Skeletal muscle tissue (tissue), 4 donors: ENCODE results near the gene RTP4. TPM values are rescaled to one million over a fixed set of nuclear protein-coding genes. Genes with fewer than 3 reads are reported as not detected.

Source experiments
- H3K27ac ChIP-seq: one replicate; pipeline ENCODE4 v1.7.0; 2013; ENCODE audit warnings: mild to moderate bottlenecking, low read depth, low read length, inconsistent platforms
- H3K27me3 ChIP-seq, 3 donors: one replicate each; pipeline ENCODE4 v1.7.0; 2013; ENCODE audit warnings: low read length in 3 of 3; ENCODE audit not compliant: control insufficient read depth in 3 of 3, insufficient read depth in 3 of 3
- H3K36me3 ChIP-seq, 3 donors: one replicate each; pipeline ENCODE4 v1.7.0; 2013; ENCODE audit warnings: low read length in 3 of 3; ENCODE audit not compliant: control insufficient read depth in 3 of 3, insufficient read depth in 3 of 3
- H3K4me1 ChIP-seq, 3 donors: one replicate each; pipeline ENCODE4 v1.7.0; 2013; ENCODE audit warnings: low read length in 3 of 3, mild to moderate bottlenecking in 3 of 3; ENCODE audit not compliant: control insufficient read depth in 3 of 3, insufficient read depth in 3 of 3
- H3K4me3 ChIP-seq, 3 donors: one replicate each; pipeline ENCODE4 v1.7.0; 2013; ENCODE audit warnings: low read length in 3 of 3
- H3K9ac ChIP-seq, 3 donors: one replicate each; pipeline ENCODE4 v1.7.0; 2013; ENCODE audit warnings: low read length in 3 of 3, mild to moderate bottlenecking in 3 of 3, moderate library complexity in 2 of 3, low read depth in 1 of 3
- H3K9me3 ChIP-seq, 3 donors: one replicate each; pipeline ENCODE4 v1.7.0; 2013; ENCODE audit warnings: low read length in 3 of 3; ENCODE audit not compliant: control insufficient read depth in 3 of 3
- total RNA-seq: library from RNA; depleted of rRNA; stranded (reverse); fragments of >200 nt; gene quantifications from one replicate; pipeline ENCODE4 v1.2.3, GENCODE V29; 2014
- donor health status: Osteomylitis.

RTP4 gene
- 1.0 TPM for total RNA-seq

DNA sequence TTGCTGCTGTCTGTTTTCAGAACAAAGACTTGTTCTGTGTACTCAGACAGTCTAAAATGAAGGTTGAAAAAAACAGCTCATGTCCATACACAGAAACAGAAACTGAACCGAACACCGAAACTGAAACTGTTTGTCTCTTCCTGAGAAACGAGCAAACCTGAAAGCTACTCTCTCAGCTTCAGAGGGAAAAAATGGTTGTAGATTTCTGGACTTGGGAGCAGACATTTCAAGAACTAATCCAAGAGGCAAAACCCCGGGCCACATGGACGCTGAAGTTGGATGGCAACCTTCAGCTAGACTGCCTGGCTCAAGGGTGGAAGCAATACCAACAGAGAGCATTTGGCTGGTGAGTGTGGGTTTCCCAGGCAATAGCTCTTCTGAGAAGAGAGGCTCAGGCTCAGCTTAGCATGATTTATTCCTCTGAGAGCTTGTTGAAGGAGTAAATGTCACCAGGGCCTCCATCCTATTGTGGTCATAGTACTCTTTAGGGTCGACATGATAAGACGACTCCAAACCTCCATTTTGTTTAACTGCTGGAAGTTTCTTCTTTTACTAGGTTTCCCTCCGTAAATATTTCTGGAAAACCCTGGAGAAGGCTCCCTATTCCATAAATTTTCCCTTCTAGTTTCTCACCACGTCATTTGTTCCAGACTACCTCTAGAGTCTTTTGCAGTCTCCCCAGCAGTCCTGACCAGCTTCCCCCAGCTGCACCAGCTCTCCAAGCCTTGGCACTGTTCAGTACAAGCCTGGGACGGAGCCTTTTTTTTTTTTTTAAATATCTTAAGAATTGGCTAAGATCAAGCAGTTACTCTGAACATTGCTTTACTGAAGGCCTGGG, at the start of gene RTP4:
RTP4 (plus strand) TSS at position 135 of the 838 bp plus-strand sequence; CDS start at position 192, 57 bp downstream.
- H3K9me3 ChIP-seq: peaks cover 0 to 2% (median 0%) of the 10 kb centered on the region in 3 donors
- no peaks in the 10 kb centered on the region for H3K27me3 ChIP-seq
- peaks cover 2 to 6% (median 4%) of the 10 kb centered on the region in 3 donors for H3K36me3 ChIP-seq
- H3K27ac ChIP-seq: peak within 1 kb of the TSS; percentile 79
- peak within 1 kb of the TSS; percentile 66 to 80 (median 79) for H3K9ac ChIP-seq
- peak within 1 kb of the TSS; percentile 71 to 76 (median 76) for H3K4me3 ChIP-seq
- peaks cover 5 to 12% (median 10%) of the 10 kb centered on the region in 3 donors for H3K4me1 ChIP-seq

- Histone ChIP-seq H3K4me3 (peak overlapping the region; percentile 38 to 64 (median 55)), H3K36me3 (no peaks in the 10 kb centered on the region), H3K9me3 (no peaks in the 10 kb centered on the region), H3K9ac (peak overlapping the region; percentile 12 to 68 (median 61)), H3K27ac (no peak overlapping the region), H3K27me3 (peaks cover 0 to under 1% (median under 1%) of the 10 kb centered on the region in 3 donors), H3K4me1 (peaks cover 5 to 8% (median 6%) of the 10 kb centered on the region in 3 donors)
Measured at GRCh38 chr3:187318819-187319616, 49.2 kb upstream of the RTP4 start.

DNA sequence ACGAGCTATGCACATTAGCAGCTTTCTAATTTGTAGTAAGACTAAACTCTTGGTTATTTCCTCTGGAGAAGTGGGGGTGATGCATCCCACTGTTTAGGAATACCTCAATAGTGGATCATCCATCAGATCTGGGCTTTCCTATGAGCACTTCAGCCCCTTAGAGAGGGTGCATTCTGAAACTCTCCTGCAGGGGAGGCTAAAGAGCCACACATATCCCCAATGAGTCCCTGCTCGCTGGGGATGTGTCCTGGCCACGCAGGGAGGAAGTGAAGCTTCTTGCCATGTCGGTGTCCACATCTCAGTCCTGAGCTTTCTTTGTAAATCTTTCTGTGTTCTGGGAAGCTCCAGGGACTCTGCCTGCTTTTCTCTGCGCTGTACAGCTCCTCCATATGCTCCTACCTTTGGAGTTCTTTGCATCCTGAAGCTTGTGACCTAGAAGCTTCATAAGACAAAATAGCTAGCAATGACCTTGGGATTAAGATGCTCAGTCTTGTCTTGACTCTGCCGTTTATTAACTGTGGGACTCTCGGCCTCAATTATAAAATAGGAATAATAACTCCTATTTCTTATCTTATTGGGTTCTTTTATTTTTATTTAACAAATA, 48.4 kb upstream of the RTP4 start:
- no peak overlapping the region for H3K9ac ChIP-seq
- peak overlapping the region in 1 of 3 donors; percentile 64 for H3K4me3 ChIP-seq
- H3K36me3 ChIP-seq: no peaks in the 10 kb centered on the region
- H3K27me3 ChIP-seq: peaks cover 0 to 3% (median 0%) of the 10 kb centered on the region in 3 donors
- H3K27ac ChIP-seq: no peak overlapping the region
- peaks cover 5 to 8% (median 6%) of the 10 kb centered on the region in 3 donors for H3K4me1 ChIP-seq
- no peaks in the 10 kb centered on the region for H3K9me3 ChIP-seq

GRCh38 chr3:187321766-187322165, 46.4 kb upstream of the RTP4 start:
- no peak overlapping the region for H3K9ac ChIP-seq
- H3K27me3 ChIP-seq: peaks cover 0 to 5% (median 0%) of the 10 kb centered on the region in 3 donors
- no peaks in the 10 kb centered on the region for H3K36me3 ChIP-seq
- peaks cover 5 to 8% (median 6%) of the 10 kb centered on the region in 3 donors for H3K4me1 ChIP-seq
- H3K4me3 ChIP-seq: no peak overlapping the region
- no peaks in the 10 kb centered on the region for H3K9me3 ChIP-seq
- H3K27ac ChIP-seq: no peak overlapping the region

DNA sequence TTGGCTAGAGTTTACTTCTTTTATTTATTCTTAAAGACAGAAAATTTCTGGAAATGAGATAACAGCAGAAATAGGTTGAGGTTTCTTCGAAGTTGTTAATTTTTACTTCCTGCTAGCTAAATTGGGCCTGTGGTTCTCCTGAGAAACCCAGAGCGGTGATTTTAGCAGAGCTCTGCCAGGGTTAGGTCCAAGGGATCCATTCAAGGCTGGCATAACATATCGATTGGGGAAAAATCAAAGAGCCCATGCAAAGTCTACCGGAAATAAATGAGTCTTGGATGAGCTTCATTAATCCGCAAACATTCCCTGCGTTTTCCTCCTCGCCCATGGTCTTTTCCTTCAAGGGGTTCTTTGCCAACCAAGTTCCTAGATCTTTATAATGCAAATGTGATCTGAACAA, 45.9 kb upstream of the RTP4 start:
- H3K9ac ChIP-seq: no peak overlapping the region
- H3K4me1 ChIP-seq: peaks cover 5 to 8% (median 6%) of the 10 kb centered on the region in 3 donors
- H3K9me3 ChIP-seq: no peaks in the 10 kb centered on the region
- no peak overlapping the region for H3K27ac ChIP-seq
- no peaks in the 10 kb centered on the region for H3K36me3 ChIP-seq
- H3K27me3 ChIP-seq: peaks cover 0 to 5% (median 0%) of the 10 kb centered on the region in 3 donors
- no peak overlapping the region for H3K4me3 ChIP-seq

GRCh38 chr3:187323091-187323490, 45.1 kb upstream of the RTP4 start:
- H3K4me1 ChIP-seq: peaks cover 5 to 8% (median 6%) of the 10 kb centered on the region in 3 donors
- H3K4me3 ChIP-seq: no peak overlapping the region
- H3K36me3 ChIP-seq: no peaks in the 10 kb centered on the region
- no peak overlapping the region for H3K9ac ChIP-seq
- H3K9me3 ChIP-seq: no peaks in the 10 kb centered on the region
- H3K27ac ChIP-seq: no peak overlapping the region
- peaks cover 0 to 5% (median 0%) of the 10 kb centered on the region in 3 donors for H3K27me3 ChIP-seq

DNA sequence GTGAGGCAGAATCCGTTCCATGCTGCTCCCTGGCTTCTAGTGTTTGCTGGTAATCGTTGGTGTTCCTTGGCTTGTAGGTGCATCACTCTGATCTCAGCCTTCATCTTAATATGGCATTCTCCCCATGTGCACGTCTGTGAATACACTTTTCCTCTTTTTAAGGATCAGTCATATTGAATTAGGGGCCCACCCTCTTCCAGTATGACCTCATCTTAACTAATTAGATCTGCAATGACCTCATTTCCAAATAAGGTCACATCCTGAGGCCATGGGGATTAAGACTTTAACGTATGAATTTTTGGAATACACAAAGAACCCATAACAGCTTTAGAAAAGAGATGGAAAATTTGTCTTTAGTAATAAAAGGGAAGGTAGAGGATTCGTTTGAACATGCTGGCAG, 42.6 kb upstream of the RTP4 start:
- Histone ChIP-seq H3K4me1 (no peaks in the 10 kb centered on the region), H3K27me3 (peaks cover 0 to 5% (median 0%) of the 10 kb centered on the region in 3 donors), H3K4me3 (no peak overlapping the region), H3K36me3 (no peaks in the 10 kb centered on the region), H3K9ac (no peak overlapping the region), H3K27ac (no peak overlapping the region), H3K9me3 (no peaks in the 10 kb centered on the region)

DNA sequence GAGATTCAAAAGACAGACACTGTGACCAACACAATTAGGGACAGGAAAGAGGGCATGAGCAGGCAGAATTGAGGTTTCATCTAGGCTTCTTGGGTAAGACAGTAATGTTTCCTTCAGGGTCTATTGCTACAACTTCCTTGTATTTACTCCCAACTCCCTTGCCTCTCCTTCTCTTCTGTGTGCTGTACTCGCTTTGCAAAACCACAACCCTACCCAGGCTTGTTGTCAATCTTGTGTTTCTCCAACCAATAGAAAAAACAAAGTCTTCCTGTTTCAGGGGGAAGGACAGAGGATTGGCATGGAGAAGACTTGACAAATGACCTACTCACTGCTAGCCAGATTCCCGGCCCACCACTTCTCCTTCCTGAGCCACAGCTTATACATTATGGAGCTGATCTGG, 40.3 kb upstream of the RTP4 start:
- Histone ChIP-seq H3K9ac (no peak overlapping the region), H3K36me3 (no peaks in the 10 kb centered on the region), H3K9me3 (no peaks in the 10 kb centered on the region), H3K27me3 (peaks cover 0 to 5% (median 0%) of the 10 kb centered on the region in 3 donors), H3K4me1 (no peaks in the 10 kb centered on the region), H3K4me3 (no peak overlapping the region), H3K27ac (no peak overlapping the region)

GRCh38 chr3:187328691-187329090, 39.5 kb upstream of the RTP4 start:
- H3K4me3 ChIP-seq: no peak overlapping the region
- no peaks in the 10 kb centered on the region for H3K4me1 ChIP-seq
- no peaks in the 10 kb centered on the region for H3K9me3 ChIP-seq
- H3K27me3 ChIP-seq: peaks cover 0 to 5% (median 0%) of the 10 kb centered on the region in 3 donors
- H3K27ac ChIP-seq: no peak overlapping the region
- H3K9ac ChIP-seq: no peak overlapping the region
- H3K36me3 ChIP-seq: no peaks in the 10 kb centered on the region
